GM18873 (cell line): ENCODE measurements around the gene NLRP11.

Experiments
- ATAC-seq: cut with Tn5 transposase; IDR thresholded peaks from one replicate; pipeline ENCODE4 v1.9.1; 2021; ENCODE audit warnings: mild to moderate bottlenecking, moderate library complexity, moderate number of reproducible peaks; ENCODE audit not compliant: unreplicated experiment, low FRiP score

Gene NLRP11

GRCh38 chr19:55831846-55832245, at the start of gene NLRP11:
Gene NLRP11, minus strand, starts transcription at chr19:55831999. Its CDS starts 13,825 bp downstream, at chr19:55818174.
- no peak for ATAC-seq

- ATAC-seq = no peak
Measured at GRCh38 chr19:55877211-55877610, 45.4 kb upstream of the NLRP11 start.

GRCh38 chr19:55870736-55871135, 38.9 kb upstream of the NLRP11 start:
- ATAC-seq = no peak

- no peak for ATAC-seq
Measured at GRCh38 chr19:55867101-55867500, 35.3 kb upstream of the NLRP11 start.

- ATAC-seq = no peak
Measured at GRCh38 chr19:55866521-55866920, 34.7 kb upstream of the NLRP11 start.

GRCh38 chr19:55858969-55859368, 27.2 kb upstream of the NLRP11 start:
- ATAC-seq = no peak

GRCh38 chr19:55858401-55858800, 26.6 kb upstream of the NLRP11 start:
- ATAC-seq = no peak

- no peak for ATAC-seq
Measured at GRCh38 chr19:55857974-55858373, 26.2 kb upstream of the NLRP11 start.

GRCh38 chr19:55857149-55857548, 25.4 kb upstream of the NLRP11 start:
- no peak for ATAC-seq

GRCh38 chr19:55855160-55855559, 23.4 kb upstream of the NLRP11 start:
- ATAC-seq = no peak

- no peak for ATAC-seq
Measured at GRCh38 chr19:55838906-55839305, 7.1 kb upstream of the NLRP11 start.

- ATAC-seq = no peak
Measured at GRCh38 chr19:55838251-55838650, 6.5 kb upstream of the NLRP11 start.

GRCh38 chr19:55836340-55836739, 4.5 kb upstream of the NLRP11 start, which contains the start of gene NLRP4:
Gene NLRP4, plus strand, starts transcription at chr19:55836540. Its CDS starts 15,541 bp downstream, at chr19:55852081.
- no peak for ATAC-seq

- ATAC-seq = no peak
Measured at GRCh38 chr19:55832676-55833075, 877 bp upstream of the NLRP11 start.

- no peak for ATAC-seq
Measured at GRCh38 chr19:55830656-55831055, 1.1 kb downstream of the NLRP11 start.

GRCh38 chr19:55820037-55820436, 11.8 kb downstream of the NLRP11 start:
- no peak for ATAC-seq

GRCh38 chr19:55813906-55814305, 17.9 kb downstream of the NLRP11 start:
- ATAC-seq = no peak

- no peak for ATAC-seq
Measured at GRCh38 chr19:55812449-55812848, 19.4 kb downstream of the NLRP11 start.

- no peak for ATAC-seq
Measured at GRCh38 chr19:55811340-55811739, 20.5 kb downstream of the NLRP11 start.

- no peak for ATAC-seq
Measured at GRCh38 chr19:55809381-55810058, 22.3 kb downstream of the NLRP11 start.

- no peak for ATAC-seq
Measured at GRCh38 chr19:55802281-55802680, 29.5 kb downstream of the NLRP11 start.

- no peak for ATAC-seq
Measured at GRCh38 chr19:55801416-55801815, 30.4 kb downstream of the NLRP11 start.

GRCh38 chr19:55795021-55795420, 36.8 kb downstream of the NLRP11 start:
- no peak for ATAC-seq
